Kidney (tissue), 14 donors: ENCODE measurements around the gene ITGB4. TPM values are rescaled to one million over a fixed set of nuclear protein-coding genes. Genes with fewer than 3 reads are reported as not detected.
A peak's percentile ranks its signal among the peaks of the same experiment; 100 is the strongest.

Experiments used
- DNase-seq, 5 donors: peaks; one replicate each; pipeline ENCODE4 v3.0.0-alpha.2; 2013 to 2020
- FAIRE-seq: peaks from 2 replicates; lab custom pipeline; 2012; peaks lifted over from hg19 to GRCh38; lab: Jason Lieb, UNC
- H3K27ac ChIP-seq, 2 donors: one replicate each; pipeline ENCODE4 v1.7.0; 2013; ENCODE audit warnings: low read depth in 2 of 2, low read length in 2 of 2, inconsistent platforms in 1 of 2
- H3K27me3 ChIP-seq: one replicate; pipeline ENCODE4 v1.7.1; 2013; ENCODE audit warnings: low read length, inconsistent platforms; ENCODE audit not compliant: control insufficient read depth, insufficient read depth
- H3K36me3 ChIP-seq, 3 donors: one replicate each; pipeline versions ENCODE4 v1.7.0 to v1.7.1; 2013; ENCODE audit warnings: low read length in 3 of 3, control low read depth in 1 of 3, inconsistent platforms in 1 of 3; ENCODE audit not compliant: insufficient read depth in 3 of 3, control insufficient read depth in 2 of 3
- H3K4me1 ChIP-seq, 3 donors: one replicate each; pipeline versions ENCODE4 v1.7.0 to v1.7.1; 2013; ENCODE audit warnings: low read length in 3 of 3, inconsistent platforms in 1 of 3, low read depth in 1 of 3; ENCODE audit not compliant: control insufficient read depth in 2 of 3, insufficient read depth in 2 of 3
- H3K4me3 ChIP-seq, 3 donors: one replicate each; pipeline versions ENCODE4 v1.7.0 to v1.8.1; 2013; ENCODE audit warnings: low read length in 3 of 3, control low read depth in 1 of 3, inconsistent platforms in 1 of 3
- H3K9ac ChIP-seq, 3 donors: one replicate each; pipeline versions ENCODE4 v1.7.0 to v1.7.1; 2013; ENCODE audit warnings: low read length in 3 of 3, control low read depth in 1 of 3, inconsistent platforms in 1 of 3
- H3K9me3 ChIP-seq, 3 donors: one replicate each; pipeline versions ENCODE4 v1.7.0 to v1.7.1; 2013; ENCODE audit warnings: low read length in 3 of 3, control low read depth in 1 of 3, inconsistent platforms in 1 of 3; ENCODE audit not compliant: control insufficient read depth in 2 of 3, insufficient read depth in 1 of 3
- intact Hi-C: fragments of 100-400 bp; cut with DNase I; formaldehyde crosslinking; loops from one replicate; pipeline ENCODE4 v1.11.1; 2022
- polyA plus RNA-seq: library from polyadenylated mRNA; stranded (reverse); fragments of 350-450 nt; fragmentation: Illumina TruSeq; extraction: RNeasy Lipid Tissue Mini Kit (QIAGEN cat#74804); gene quantifications from one replicate; pipeline ENCODE4 v1.2.3, GENCODE V29; 2014; ENCODE audit warnings: low read depth, low replicate concordance; ENCODE audit not compliant: insufficient read depth
- total RNA-seq: library from RNA; stranded (reverse); fragmentation: NEBNext Ultra II Directional; extraction: Animal tissue kit (Norgen Biotek cat#: 25700); gene quantifications from one replicate; pipeline ENCODE4 v1.2.1, GENCODE V29; 2021
- TF ChIP-seq, protein P1 (sequence below): IDR thresholded peaks from 3 replicates; pipeline ENCODE4 v1.5.1; 2012; ENCODE audit warnings: mild to moderate bottlenecking, moderate library complexity, borderline replicate concordance; ENCODE audit not compliant: insufficient read depth; ENCODE audit errors: extremely low read depth
- donor health status: control.
- donor health status: control.
- donor health status: control.
- donor health status: control.
- donor health status: control.
- donor health status: DM: yes; HTN: yes; CAD: no.
- donor health status: Normal renal cell carcinoma (clear cell type).

ITGB4 gene
- total and polyA plus RNA-seq, 2 donors from 2014 or later = 15.7 to 149 TPM

DNA sequence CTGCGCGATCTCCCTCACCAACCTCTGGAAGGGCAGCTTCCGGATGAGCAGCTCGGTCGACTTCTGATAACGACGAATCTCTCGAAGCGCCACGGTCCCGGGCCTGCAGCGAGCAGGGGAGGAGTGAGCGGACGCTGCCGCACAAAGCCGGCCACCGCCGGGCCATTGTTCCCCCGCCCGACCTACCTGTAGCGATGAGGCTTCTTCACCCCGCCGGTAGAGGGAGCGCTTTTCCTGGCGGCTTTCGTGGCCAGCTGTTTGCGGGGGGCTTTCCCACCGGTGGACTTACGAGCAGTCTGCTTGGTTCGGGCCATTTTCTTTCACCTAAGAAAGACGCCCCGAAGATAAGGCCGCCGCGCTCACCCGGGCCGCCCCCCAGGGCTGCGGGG, 57.6 kb downstream of the ITGB4 start:
- intact Hi-C loops = no loop called here
- Histone ChIP-seq H3K4me1 (peaks cover 3 to 18% (median 3%) of the 10 kb centered on the region in 3 donors), H3K9me3 (no peaks in the 10 kb centered on the region), H3K4me3 (peak overlapping the region; percentile 86 to 98 (median 96)), H3K27ac (peak overlapping the region; percentile 98), H3K27me3 (no peaks in the 10 kb centered on the region), H3K9ac (peak overlapping the region; percentile 88 to 99 (median 98)), H3K36me3 (peaks cover 14 to 25% (median 18%) of the 10 kb centered on the region in 3 donors)
- FAIRE-seq (no peak), DNase-seq (peak in 2 of 5 donors; percentile 77 to 80)
- TF ChIP-seq, protein P1, sequence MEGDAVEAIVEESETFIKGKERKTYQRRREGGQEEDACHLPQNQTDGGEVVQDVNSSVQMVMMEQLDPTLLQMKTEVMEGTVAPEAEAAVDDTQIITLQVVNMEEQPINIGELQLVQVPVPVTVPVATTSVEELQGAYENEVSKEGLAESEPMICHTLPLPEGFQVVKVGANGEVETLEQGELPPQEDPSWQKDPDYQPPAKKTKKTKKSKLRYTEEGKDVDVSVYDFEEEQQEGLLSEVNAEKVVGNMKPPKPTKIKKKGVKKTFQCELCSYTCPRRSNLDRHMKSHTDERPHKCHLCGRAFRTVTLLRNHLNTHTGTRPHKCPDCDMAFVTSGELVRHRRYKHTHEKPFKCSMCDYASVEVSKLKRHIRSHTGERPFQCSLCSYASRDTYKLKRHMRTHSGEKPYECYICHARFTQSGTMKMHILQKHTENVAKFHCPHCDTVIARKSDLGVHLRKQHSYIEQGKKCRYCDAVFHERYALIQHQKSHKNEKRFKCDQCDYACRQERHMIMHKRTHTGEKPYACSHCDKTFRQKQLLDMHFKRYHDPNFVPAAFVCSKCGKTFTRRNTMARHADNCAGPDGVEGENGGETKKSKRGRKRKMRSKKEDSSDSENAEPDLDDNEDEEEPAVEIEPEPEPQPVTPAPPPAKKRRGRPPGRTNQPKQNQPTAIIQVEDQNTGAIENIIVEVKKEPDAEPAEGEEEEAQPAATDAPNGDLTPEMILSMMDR = peak; percentile 54

DNA sequence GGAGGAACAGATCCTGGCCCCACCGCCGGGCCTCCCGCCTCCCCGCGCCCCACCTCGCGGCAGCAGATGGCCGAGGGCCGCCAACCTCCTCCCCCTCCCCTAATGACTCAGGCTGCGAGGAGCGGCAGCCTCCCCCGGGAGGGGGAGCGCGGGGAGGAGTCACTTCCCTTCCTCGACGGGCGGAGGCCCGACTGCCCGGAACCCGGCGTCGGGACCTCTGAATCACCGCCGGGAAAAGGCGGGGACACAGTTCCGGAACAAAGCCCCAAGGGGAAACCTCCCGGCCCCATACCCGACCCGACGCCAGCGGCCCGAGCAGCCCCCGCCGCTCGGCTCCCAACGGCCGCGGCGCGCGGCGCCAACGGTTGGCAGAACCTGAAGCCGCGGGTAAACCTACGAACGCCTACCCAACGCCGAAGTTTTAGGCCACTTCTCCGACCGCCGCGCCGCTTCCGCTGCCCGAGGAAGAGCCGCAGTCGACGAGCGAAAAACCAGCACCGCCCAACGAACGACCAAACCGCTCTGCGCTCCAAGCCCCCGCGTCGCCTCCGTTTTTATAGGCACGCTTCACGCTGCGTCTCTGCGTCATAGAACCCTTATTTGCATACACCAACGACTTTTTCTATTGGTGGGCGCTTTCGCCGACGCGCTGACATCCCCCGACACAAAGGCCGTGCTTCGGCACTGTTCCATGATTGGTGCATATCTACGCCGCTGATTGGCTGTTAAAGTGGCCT, 58.2 kb downstream of the ITGB4 start:
- Histone ChIP-seq H3K27ac (peak overlapping the region; percentile 98), H3K36me3 (peaks cover 14 to 25% (median 18%) of the 10 kb centered on the region in 3 donors), H3K4me1 (peaks cover 5 to 22% (median 6%) of the 10 kb centered on the region in 3 donors), H3K9me3 (no peaks in the 10 kb centered on the region), H3K4me3 (peak overlapping the region; percentile 86 to 98 (median 96)), H3K27me3 (no peaks in the 10 kb centered on the region), H3K9ac (peak overlapping the region; percentile 88 to 99 (median 98))
- TF ChIP-seq, protein P1 = no peak
- intact Hi-C loops = no loop called here
- FAIRE-seq = no peak
- DNase-seq = peak; percentile 99 to 100 (median 99)

DNA sequence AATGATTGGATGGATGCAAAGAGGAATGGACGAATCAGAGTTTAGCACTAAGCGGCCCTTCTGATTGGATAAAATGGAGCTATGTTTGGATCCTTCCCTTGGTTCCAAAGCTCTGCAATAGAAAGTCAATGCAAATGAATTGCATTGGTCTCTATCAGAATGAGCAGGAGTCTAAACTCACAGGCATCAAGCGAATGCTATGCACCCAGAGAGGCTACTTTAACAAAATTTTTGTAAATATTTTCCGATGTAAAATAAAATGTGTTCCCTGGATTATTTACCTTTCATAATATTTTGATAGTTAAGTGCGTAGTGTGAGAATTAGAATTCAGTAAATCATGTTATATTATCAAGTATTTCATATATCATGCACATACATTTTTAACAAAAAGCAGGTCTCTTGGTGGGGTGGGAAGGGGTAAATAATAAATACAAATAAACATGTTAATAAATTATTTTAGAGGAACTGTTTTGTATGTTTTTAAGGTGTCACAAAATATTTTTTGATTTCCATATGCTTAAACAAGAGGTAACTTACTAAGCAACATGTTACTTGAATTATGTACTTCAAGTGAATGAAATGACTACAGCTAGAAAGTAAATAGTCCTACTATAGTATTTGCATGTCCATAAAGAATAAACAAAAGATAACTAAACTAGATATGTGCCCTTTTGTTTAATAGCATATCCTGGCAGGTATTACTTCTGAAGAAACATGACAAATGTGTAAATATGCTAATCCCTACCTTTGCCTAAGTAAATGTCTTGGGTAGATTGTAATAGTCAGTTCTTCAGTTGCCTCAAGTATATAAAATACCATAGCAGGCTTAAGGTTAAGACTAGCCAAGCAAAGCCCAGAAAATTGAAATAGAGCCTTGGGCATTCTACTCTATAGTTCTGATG, 59.0 kb downstream of the ITGB4 start:
- Histone ChIP-seq H3K27ac (peak overlapping the region in 1 of 2 donors; percentile 23), H3K4me1 (peaks cover 5 to 21% (median 10%) of the 10 kb centered on the region in 3 donors), H3K27me3 (no peaks in the 10 kb centered on the region), H3K9me3 (no peaks in the 10 kb centered on the region), H3K4me3 (no peak overlapping the region), H3K36me3 (peaks cover 11 to 25% (median 18%) of the 10 kb centered on the region in 3 donors), H3K9ac (no peak overlapping the region)
- intact Hi-C loops = no loop called here
- DNase-seq (peak in 1 of 5 donors; percentile 24), FAIRE-seq (peak; percentile 99)
- TF ChIP-seq, protein P1 = no peak
